Kidney (tissue), 14 donors: ENCODE data around the gene HARBI1. TPM values are rescaled to one million over a fixed set of nuclear protein-coding genes. Genes with fewer than 3 reads are reported as not detected.

Source experiments
- DNase-seq, 5 donors: peaks; one replicate each; pipeline ENCODE4 v3.0.0-alpha.2; 2013 to 2020
- FAIRE-seq: peaks from 2 replicates; lab custom pipeline; 2012; peaks lifted over from hg19 to GRCh38; lab: Jason Lieb, UNC
- H3K27ac ChIP-seq, 2 donors: one replicate each; pipeline ENCODE4 v1.7.0; 2013; ENCODE audit warnings: low read depth in 2 of 2, low read length in 2 of 2, inconsistent platforms in 1 of 2
- H3K27me3 ChIP-seq: one replicate; pipeline ENCODE4 v1.7.1; 2013; ENCODE audit warnings: low read length, inconsistent platforms; ENCODE audit not compliant: control insufficient read depth, insufficient read depth
- H3K36me3 ChIP-seq, 3 donors: one replicate each; pipeline versions ENCODE4 v1.7.0 to v1.7.1; 2013; ENCODE audit warnings: low read length in 3 of 3, control low read depth in 1 of 3, inconsistent platforms in 1 of 3; ENCODE audit not compliant: insufficient read depth in 3 of 3, control insufficient read depth in 2 of 3
- H3K4me1 ChIP-seq, 3 donors: one replicate each; pipeline versions ENCODE4 v1.7.0 to v1.7.1; 2013; ENCODE audit warnings: low read length in 3 of 3, inconsistent platforms in 1 of 3, low read depth in 1 of 3; ENCODE audit not compliant: control insufficient read depth in 2 of 3, insufficient read depth in 2 of 3
- H3K4me3 ChIP-seq, 3 donors: one replicate each; pipeline versions ENCODE4 v1.7.0 to v1.8.1; 2013; ENCODE audit warnings: low read length in 3 of 3, control low read depth in 1 of 3, inconsistent platforms in 1 of 3
- H3K9ac ChIP-seq, 3 donors: one replicate each; pipeline versions ENCODE4 v1.7.0 to v1.7.1; 2013; ENCODE audit warnings: low read length in 3 of 3, control low read depth in 1 of 3, inconsistent platforms in 1 of 3
- H3K9me3 ChIP-seq, 3 donors: one replicate each; pipeline versions ENCODE4 v1.7.0 to v1.7.1; 2013; ENCODE audit warnings: low read length in 3 of 3, control low read depth in 1 of 3, inconsistent platforms in 1 of 3; ENCODE audit not compliant: control insufficient read depth in 2 of 3, insufficient read depth in 1 of 3
- intact Hi-C: fragments of 100-400 bp; cut with DNase I; formaldehyde crosslinking; loops from one replicate; pipeline ENCODE4 v1.11.1; 2022
- polyA plus RNA-seq: library from polyadenylated mRNA; stranded (reverse); fragments of 350-450 nt; fragmentation: Illumina TruSeq; extraction: RNeasy Lipid Tissue Mini Kit (QIAGEN cat#74804); gene quantifications from one replicate; pipeline ENCODE4 v1.2.3, GENCODE V29; 2014; ENCODE audit warnings: low read depth, low replicate concordance; ENCODE audit not compliant: insufficient read depth
- total RNA-seq: library from RNA; stranded (reverse); fragmentation: NEBNext Ultra II Directional; extraction: Animal tissue kit (Norgen Biotek cat#: 25700); gene quantifications from one replicate; pipeline ENCODE4 v1.2.1, GENCODE V29; 2021
- TF ChIP-seq, protein P1 (sequence below): IDR thresholded peaks from 3 replicates; pipeline ENCODE4 v1.5.1; 2012; ENCODE audit warnings: mild to moderate bottlenecking, moderate library complexity, borderline replicate concordance; ENCODE audit not compliant: insufficient read depth; ENCODE audit errors: extremely low read depth
- donor health status: control.
- donor health status: control.
- donor health status: control.
- donor health status: control.
- donor health status: control.
- donor health status: DM: yes; HTN: yes; CAD: no.
- donor health status: Normal renal cell carcinoma (clear cell type).

HARBI1 gene
- total and polyA plus RNA-seq, 2 donors from 2014 or later: 2.5 to 4.0 TPM

- FAIRE-seq (no peak), DNase-seq (no peak)
- TF ChIP-seq, protein P1, sequence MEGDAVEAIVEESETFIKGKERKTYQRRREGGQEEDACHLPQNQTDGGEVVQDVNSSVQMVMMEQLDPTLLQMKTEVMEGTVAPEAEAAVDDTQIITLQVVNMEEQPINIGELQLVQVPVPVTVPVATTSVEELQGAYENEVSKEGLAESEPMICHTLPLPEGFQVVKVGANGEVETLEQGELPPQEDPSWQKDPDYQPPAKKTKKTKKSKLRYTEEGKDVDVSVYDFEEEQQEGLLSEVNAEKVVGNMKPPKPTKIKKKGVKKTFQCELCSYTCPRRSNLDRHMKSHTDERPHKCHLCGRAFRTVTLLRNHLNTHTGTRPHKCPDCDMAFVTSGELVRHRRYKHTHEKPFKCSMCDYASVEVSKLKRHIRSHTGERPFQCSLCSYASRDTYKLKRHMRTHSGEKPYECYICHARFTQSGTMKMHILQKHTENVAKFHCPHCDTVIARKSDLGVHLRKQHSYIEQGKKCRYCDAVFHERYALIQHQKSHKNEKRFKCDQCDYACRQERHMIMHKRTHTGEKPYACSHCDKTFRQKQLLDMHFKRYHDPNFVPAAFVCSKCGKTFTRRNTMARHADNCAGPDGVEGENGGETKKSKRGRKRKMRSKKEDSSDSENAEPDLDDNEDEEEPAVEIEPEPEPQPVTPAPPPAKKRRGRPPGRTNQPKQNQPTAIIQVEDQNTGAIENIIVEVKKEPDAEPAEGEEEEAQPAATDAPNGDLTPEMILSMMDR: no peak
- H3K4me1 ChIP-seq: no peaks in the 10 kb centered on the region
- intact Hi-C loops: no loop called here
- H3K9me3 ChIP-seq: no peaks in the 10 kb centered on the region
- no peaks in the 10 kb centered on the region for H3K27me3 ChIP-seq
- no peak overlapping the region for H3K9ac ChIP-seq
- H3K36me3 ChIP-seq: no peaks in the 10 kb centered on the region
- H3K27ac ChIP-seq: no peak overlapping the region
- H3K4me3 ChIP-seq: no peak overlapping the region
Measured at GRCh38 chr11:46574656-46575055, 42.4 kb downstream of the HARBI1 start.

- TF ChIP-seq, protein P1: no peak
- intact Hi-C loops: no loop called here
- H3K9ac ChIP-seq: no peak overlapping the region
Measured at GRCh38 chr11:46570790-46571398, 46.1 kb downstream of the HARBI1 start.

DNA sequence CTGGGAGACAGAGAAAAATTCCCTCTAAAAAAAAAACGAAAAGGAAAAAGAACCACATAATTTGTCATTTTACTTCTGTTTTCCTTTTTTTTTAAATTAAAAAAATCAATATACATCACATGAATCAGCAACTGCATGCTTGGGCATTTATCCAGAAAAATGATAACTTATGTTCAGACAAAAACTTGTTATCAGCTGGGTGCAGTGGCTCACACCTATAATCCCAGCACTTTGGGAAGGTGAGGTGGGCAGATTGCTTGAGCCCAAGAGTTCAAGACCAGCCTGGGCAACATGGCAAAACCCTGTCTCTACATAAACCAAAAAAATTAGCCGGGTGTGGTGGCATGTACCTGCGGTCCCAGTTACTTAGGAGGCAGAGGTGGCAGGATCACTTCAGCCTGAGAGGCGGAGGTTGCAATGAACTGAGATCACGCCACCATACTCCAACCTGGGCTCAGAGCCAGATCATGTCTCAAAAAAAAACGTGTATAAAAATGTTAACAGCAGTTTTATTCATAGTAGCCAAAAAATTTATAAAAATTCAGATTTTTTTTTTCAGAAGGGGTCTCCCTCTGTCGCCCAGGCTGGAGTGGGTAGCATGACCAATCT lies 51.7 kb downstream of the HARBI1 start:
- Histone ChIP-seq H3K4me1 (peaks cover 0 to 2% (median 0%) of the 10 kb centered on the region in 3 donors), H3K36me3 (no peaks in the 10 kb centered on the region), H3K9me3 (no peaks in the 10 kb centered on the region), H3K4me3 (no peak overlapping the region), H3K27ac (no peak overlapping the region), H3K9ac (no peak overlapping the region), H3K27me3 (no peaks in the 10 kb centered on the region)
- DNase-seq (no peak), FAIRE-seq (no peak)
- TF ChIP-seq, protein P1: no peak
- intact Hi-C loops: no loop called here

More at GRCh38 chr11:46570790-46571398, 46.1 kb downstream of the HARBI1 start:
- Histone ChIP-seq H3K9me3 (no peaks in the 10 kb centered on the region), H3K27ac (no peak overlapping the region), H3K36me3 (no peaks in the 10 kb centered on the region), H3K4me1 (no peaks in the 10 kb centered on the region), H3K27me3 (no peaks in the 10 kb centered on the region), H3K4me3 (no peak overlapping the region)
- DNase-seq (no peak), FAIRE-seq (no peak)
